Inflammatory macrophage treated with lipopolysaccharide for 4 hours (primary cell): Measurements from ENCODE around the gene MCF2L.

Experiments
- DNase-seq: peaks from one replicate; pipeline ENCODE4 v3.0.0-alpha.2; 2020

Gene MCF2L

GRCh38 chr13:112982281-112983041 lies 13.4 kb downstream of the MCF2L start:
- no peak for DNase-seq

- no peak for DNase-seq
Observed at GRCh38 chr13:112983042-112983305, 14.0 kb downstream of the MCF2L start.

GRCh38 chr13:112983428-112984196 lies 14.6 kb downstream of the MCF2L start:
- DNase-seq: no peak

- no peak for DNase-seq
Observed at GRCh38 chr13:112984501-112984900, 15.5 kb downstream of the MCF2L start.

- no peak for DNase-seq
Observed at GRCh38 chr13:112984954-112985802, 16.2 kb downstream of the MCF2L start.

- no peak for DNase-seq
Observed at GRCh38 chr13:112985803-112986408, 16.9 kb downstream of the MCF2L start.

- DNase-seq: no peak
Observed at GRCh38 chr13:112986470-112986869, 17.5 kb downstream of the MCF2L start.

- no peak for DNase-seq
Observed at GRCh38 chr13:112986946-112987681, 18.1 kb downstream of the MCF2L start.

- DNase-seq: no peak
Observed at GRCh38 chr13:112987682-112988024, 18.6 kb downstream of the MCF2L start.

GRCh38 chr13:112990783-112991182 lies 21.8 kb downstream of the MCF2L start:
- no peak for DNase-seq

- DNase-seq: no peak
Observed at GRCh38 chr13:112991609-112992008, 22.6 kb downstream of the MCF2L start.

GRCh38 chr13:112992931-112993680 lies 24.1 kb downstream of the MCF2L start:
- DNase-seq: no peak

- DNase-seq: no peak
Observed at GRCh38 chr13:112994084-112994780, 25.2 kb downstream of the MCF2L start.

GRCh38 chr13:112994781-112995355 lies 25.9 kb downstream of the MCF2L start:
- no peak for DNase-seq

- no peak for DNase-seq
Observed at GRCh38 chr13:112995395-112996191, 26.6 kb downstream of the MCF2L start.

- DNase-seq: no peak
Observed at GRCh38 chr13:112996671-112997091, 27.7 kb downstream of the MCF2L start.

GRCh38 chr13:112997188-112998130 lies 28.4 kb downstream of the MCF2L start:
- no peak for DNase-seq

GRCh38 chr13:112998521-112999280 lies 29.7 kb downstream of the MCF2L start:
- DNase-seq: no peak
